Measurements from ENCODE around the gene MKNK2. TPM values are rescaled to one million over a fixed set of nuclear protein-coding genes. Genes with fewer than 3 reads are reported as not detected.

MKNK2 gene
- total RNA-seq (100 to 1,000 TPM; 107 to 260 (median 144) TPM), polyA plus RNA-seq (100 to 1,000 TPM; 144 to 189 TPM)
- long read RNA-seq, donor 1, transcript MKNK2-202 (14 exons, 1,744 nt) = major isoform, 49 of 252 reads
- long read RNA-seq, donor 1, partial matches to known transcripts = 30 of 252 reads
- long read RNA-seq, donor 1, other reads (novel, unspliced or antisense) = 167 of 252 reads
- long read RNA-seq, donor 2, transcript MKNK2-202 (14 exons, 1,744 nt) = major isoform, 28 of 137 reads
- long read RNA-seq, donor 2, partial matches to known transcripts = 9 of 137 reads
- long read RNA-seq, donor 2, other reads (novel, unspliced or antisense) = 93 of 137 reads
- long read RNA-seq, donor 3, partial matches to known transcripts = 16 of 152 reads
- long read RNA-seq, donor 3, other reads (novel, unspliced or antisense) = 135 of 152 reads

DNA sequence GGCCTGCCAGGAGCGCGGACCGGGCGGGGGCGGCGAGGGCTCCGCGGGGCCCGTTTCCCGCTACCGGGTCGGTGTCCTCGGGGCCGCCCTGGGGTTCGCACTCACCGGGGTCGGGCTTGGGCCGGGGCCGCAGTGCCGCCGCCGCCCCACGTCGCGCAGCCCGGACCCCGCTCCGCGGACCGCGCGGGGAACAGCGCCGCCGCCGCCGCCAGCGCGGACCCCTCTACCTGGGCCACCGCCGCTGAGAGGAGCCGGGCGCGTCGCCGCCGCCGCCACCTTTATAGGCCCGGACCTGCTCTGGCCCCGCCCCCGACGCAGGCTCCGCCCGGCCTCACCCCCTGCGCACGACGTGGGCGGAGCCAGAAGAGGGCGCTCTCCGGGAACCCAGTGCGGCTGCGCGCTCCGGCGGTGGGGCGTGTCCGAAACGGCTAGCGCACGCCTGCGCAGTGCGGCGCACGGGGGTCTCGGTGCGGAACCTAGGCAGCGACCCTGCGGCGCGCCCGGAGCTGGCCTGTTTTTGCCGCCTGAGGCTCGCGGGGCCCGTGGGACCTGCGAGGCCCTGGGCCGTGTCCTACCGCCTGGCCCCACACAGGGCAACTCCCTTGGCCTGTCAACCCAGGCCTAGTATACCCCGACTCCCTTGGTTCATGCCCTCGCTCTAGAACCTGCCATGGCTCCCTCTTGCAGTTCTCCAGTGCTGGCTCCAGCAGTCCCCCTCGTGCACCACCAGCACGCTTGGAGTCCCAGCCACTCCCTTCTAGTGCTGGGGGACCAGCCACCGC lies at the start of gene MKNK2:
Gene MKNK2, minus strand, starts transcription at position 254 of the 782 bp plus-strand sequence. CDS start 393 bp downstream, outside the sequence.
- Histone ChIP-seq H3K4me1 (peaks cover 56 to 87% (median 78%) of the 10 kb centered on the region in 9 donors), H3K9me3 (no peaks in the 10 kb centered on the region), H3K27ac (peak within 1 kb of the TSS; percentile 90 to 100 (median 96)), H3K4me3 (peak within 1 kb of the TSS; percentile 92 to 100 (median 98)), H3K36me3 (peaks cover 0 to 23% (median 3%) of the 10 kb centered on the region in 9 donors), H3K27me3 (no peaks in the 10 kb centered on the region)
- DNase-seq = peak; percentile 91 to 96
- peak; percentile 62 to 84 (median 78) for ATAC-seq
- WGBS, 2 donors = 1 to 3% methylated on average over 71 to 93 of the region's 93 CpGs
- intact Hi-C loops (cut with DNase I) = loop anchor here in 1 of 10 donors (5.0 kb wide), 1 partner anchor 34 kb away; the partner anchor contains the start of gene BTBD2
- TF ChIP-seq, protein P1, sequence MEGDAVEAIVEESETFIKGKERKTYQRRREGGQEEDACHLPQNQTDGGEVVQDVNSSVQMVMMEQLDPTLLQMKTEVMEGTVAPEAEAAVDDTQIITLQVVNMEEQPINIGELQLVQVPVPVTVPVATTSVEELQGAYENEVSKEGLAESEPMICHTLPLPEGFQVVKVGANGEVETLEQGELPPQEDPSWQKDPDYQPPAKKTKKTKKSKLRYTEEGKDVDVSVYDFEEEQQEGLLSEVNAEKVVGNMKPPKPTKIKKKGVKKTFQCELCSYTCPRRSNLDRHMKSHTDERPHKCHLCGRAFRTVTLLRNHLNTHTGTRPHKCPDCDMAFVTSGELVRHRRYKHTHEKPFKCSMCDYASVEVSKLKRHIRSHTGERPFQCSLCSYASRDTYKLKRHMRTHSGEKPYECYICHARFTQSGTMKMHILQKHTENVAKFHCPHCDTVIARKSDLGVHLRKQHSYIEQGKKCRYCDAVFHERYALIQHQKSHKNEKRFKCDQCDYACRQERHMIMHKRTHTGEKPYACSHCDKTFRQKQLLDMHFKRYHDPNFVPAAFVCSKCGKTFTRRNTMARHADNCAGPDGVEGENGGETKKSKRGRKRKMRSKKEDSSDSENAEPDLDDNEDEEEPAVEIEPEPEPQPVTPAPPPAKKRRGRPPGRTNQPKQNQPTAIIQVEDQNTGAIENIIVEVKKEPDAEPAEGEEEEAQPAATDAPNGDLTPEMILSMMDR (IDR thresholded peaks at IDR 0.05) = peak; percentile 9 to 79 (median 69)

DNA sequence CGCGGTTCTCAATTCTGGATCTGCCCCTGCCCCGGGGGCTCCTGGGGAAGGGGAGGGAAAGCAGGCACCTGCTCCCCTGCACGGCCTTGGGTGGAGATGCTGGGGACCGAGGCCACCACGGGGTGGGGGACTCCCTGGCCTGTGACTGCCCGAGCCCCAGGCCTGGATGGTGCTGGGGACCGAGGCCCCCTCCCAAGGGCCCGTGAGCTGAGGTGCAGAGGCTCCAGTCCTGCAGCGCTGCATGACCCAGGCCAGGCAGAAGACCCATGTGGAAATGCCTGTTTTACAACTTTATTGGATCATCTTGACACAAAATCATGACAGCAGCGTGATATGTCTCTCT lies 49.6 kb upstream of the MKNK2 start:
- intact Hi-C loops (cut with DNase I) = no loop called here
- Histone ChIP-seq H3K9me3 (peaks cover 0 to 6% (median 0%) of the 10 kb centered on the region in 11 donors), H3K27me3 (no peaks in the 10 kb centered on the region), H3K4me1 (peaks cover 5 to 14% (median 9%) of the 10 kb centered on the region in 9 donors), H3K36me3 (peaks cover 0 to 61% (median 19%) of the 10 kb centered on the region in 9 donors), H3K4me3 (no peak overlapping the region), H3K27ac (no peak overlapping the region)
- no peak for ATAC-seq
- TF ChIP-seq, protein P1 (IDR thresholded peaks at IDR 0.05) = no peak
- no peak for DNase-seq
- 91 to 93% methylated on average over 11 of the region's 11 CpGs for WGBS, 2 donors

DNA sequence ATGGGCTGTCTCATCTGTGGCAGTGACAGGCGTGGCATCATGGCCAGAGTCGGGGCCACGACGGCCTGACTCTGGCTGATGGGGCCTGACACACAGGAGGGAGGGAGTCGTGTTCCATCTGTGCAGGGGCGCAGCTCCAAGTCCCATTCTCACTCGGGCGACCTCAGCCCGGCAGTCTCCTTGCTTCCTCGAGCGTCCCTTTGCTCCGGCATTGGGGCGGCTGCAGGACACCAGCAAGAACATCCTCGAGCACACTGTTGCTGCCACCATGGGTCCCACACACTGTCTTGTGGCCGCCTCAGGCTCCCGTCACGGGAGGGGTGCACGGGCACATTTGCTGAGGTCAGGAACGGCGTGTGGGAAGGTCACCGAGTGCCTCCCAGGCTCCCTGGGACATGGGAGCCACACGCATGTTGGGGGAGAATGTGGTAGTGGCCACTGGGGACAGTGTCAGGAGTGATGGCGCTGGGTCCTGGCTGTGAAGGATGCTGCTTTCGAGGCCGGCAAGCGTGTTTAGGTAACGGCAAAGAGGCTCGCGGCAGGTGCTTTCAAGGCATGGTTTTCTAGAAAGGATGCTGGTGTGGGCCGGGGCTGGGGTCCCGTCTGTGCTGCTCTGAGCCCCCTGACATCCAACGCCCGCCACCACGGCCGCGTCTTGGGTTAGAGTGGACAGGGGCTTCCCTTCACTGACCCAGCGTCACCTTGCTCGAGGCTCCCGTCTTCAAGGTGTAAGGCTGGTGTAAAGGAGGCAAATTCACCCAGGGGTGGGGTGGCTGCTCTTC lies 49.1 kb upstream of the MKNK2 start:
- Histone ChIP-seq H3K27me3 (no peaks in the 10 kb centered on the region), H3K9me3 (peaks cover 0 to under 1% (median 0%) of the 10 kb centered on the region in 11 donors), H3K4me1 (peaks cover 7 to 20% (median 15%) of the 10 kb centered on the region in 9 donors), H3K4me3 (no peak overlapping the region), H3K27ac (no peak overlapping the region), H3K36me3 (peaks cover 0 to 55% (median 17%) of the 10 kb centered on the region in 9 donors)
- DNase-seq (no peak), ATAC-seq (no peak)
- intact Hi-C loops (cut with DNase I) = loop anchor here in 1 of 10 donors (5.0 kb wide), 1 partner anchor 52 kb away; the partner anchor contains the start of gene AP3D1
- TF ChIP-seq, protein P1 (IDR thresholded peaks at IDR 0.05) = no peak
- WGBS, 2 donors = 88 to 92% methylated on average over 37 to 39 of the region's 39 CpGs

Measured in heart right ventricle (tissue), 16 donors.